Measurements from ENCODE around the gene FSCN2. TPM values are rescaled to one million over a fixed set of nuclear protein-coding genes. Genes with fewer than 3 reads are reported as not detected.

FSCN2 gene
- total RNA-seq, 1 experiment from 2014 or later: 1.6 TPM

DNA sequence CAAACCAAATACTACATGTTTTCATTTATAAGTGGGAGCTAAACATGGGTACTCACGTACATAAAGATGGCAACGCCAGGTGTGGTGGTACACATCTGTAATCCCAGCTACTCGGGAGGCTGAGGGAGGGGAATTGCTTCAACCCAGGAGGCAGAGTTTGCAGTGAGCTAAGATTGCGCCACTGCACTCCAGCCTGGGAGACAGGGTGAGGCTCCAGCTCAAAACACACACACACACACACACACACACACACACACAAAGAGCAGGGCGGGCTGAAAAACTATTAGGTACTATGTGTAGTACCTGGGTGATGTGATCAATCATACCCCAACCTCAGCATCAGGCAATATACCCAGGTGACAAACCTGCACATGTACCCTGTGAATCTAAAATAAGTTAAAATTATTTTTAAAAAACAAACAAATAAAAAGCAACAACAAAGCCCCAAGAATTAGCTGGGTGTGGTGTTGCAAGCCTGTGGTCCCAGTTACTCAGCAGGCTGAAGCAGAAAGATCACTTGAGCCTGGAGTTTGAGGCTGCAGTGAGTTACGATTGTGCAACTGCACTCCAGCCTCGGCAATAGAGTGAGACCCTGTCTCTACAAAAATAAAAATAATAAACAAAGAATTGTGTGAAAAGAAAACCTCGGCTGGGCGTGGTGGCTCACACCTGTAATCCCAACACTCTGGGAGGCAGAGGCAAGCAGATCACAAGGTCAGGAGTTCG lies 35.8 kb downstream of the FSCN2 start:
- Histone ChIP-seq H4K20me1 (ENCODE audit: control insufficient read depth, insufficient read depth, insufficient read length) (no peaks in the 10 kb centered on the region), H2AFZ (ENCODE audit: low read length) (no peak overlapping the region), H3K4ac (ENCODE audit: low read depth, low read length) (no peak overlapping the region), H3K9me3 (ENCODE audit: control insufficient read depth, low read depth, low read length) (no peaks in the 10 kb centered on the region), H2BK12ac (ENCODE audit: insufficient read length, low read depth, low read length) (no peak overlapping the region), H2BK5ac (ENCODE audit: insufficient read length, low read length) (no peak overlapping the region), H3K79me1 (ENCODE audit: insufficient read depth, low read depth, low read length, poor library complexity, severe bottlenecking) (no peaks in the 10 kb centered on the region), H3K14ac (ENCODE audit: insufficient read depth, low read length) (no peak overlapping the region), H3K56ac (ENCODE audit: insufficient read length, low read depth, low read length) (no peak overlapping the region), H3K9ac (ENCODE audit: extremely low read depth, insufficient read length, low read length) (no peak overlapping the region), H2BK15ac (ENCODE audit: low read depth, low read length) (no peak overlapping the region), H3K27ac (ENCODE audit: insufficient read length, low read depth, low read length) (no peak overlapping the region), H3T11ph (ENCODE audit: low read length) (no peak overlapping the region), H3K18ac (ENCODE audit: insufficient read length, low read depth, low read length) (no peak overlapping the region), H2BK120ac (ENCODE audit: low read depth, low read length, poor library complexity, severe bottlenecking) (no peak overlapping the region), H3K27me3 (ENCODE audit: insufficient read depth, low read length) (no peaks in the 10 kb centered on the region), H4K8ac (replicated peaks; ENCODE audit: insufficient read length, low read depth, low read length) (no peak overlapping the region), H3K4me1 (ENCODE audit: insufficient read depth, low read length) (no peaks in the 10 kb centered on the region), H3K79me2 (ENCODE audit: insufficient read depth, low read length) (no peaks in the 10 kb centered on the region), H3K4me2 (ENCODE audit: insufficient read depth, insufficient read length, low read length) (no peak overlapping the region), H2BK20ac (ENCODE audit: low read depth, low read length, poor library complexity, severe bottlenecking) (no peak overlapping the region), H4K5ac (ENCODE audit: insufficient read length, low read depth, low read length) (no peak overlapping the region), H3K23me2 (ENCODE audit: insufficient read length, low read depth, low read length, poor library complexity, severe bottlenecking) (no peaks in the 10 kb centered on the region), H4K91ac (ENCODE audit: insufficient read length, low read depth, low read length) (no peak overlapping the region), H2AK5ac (ENCODE audit: insufficient read length, low read length) (no peak overlapping the region), H3K23ac (ENCODE audit: insufficient read length, low read depth, low read length) (no peak overlapping the region)
- TF ChIP-seq, protein P1, sequence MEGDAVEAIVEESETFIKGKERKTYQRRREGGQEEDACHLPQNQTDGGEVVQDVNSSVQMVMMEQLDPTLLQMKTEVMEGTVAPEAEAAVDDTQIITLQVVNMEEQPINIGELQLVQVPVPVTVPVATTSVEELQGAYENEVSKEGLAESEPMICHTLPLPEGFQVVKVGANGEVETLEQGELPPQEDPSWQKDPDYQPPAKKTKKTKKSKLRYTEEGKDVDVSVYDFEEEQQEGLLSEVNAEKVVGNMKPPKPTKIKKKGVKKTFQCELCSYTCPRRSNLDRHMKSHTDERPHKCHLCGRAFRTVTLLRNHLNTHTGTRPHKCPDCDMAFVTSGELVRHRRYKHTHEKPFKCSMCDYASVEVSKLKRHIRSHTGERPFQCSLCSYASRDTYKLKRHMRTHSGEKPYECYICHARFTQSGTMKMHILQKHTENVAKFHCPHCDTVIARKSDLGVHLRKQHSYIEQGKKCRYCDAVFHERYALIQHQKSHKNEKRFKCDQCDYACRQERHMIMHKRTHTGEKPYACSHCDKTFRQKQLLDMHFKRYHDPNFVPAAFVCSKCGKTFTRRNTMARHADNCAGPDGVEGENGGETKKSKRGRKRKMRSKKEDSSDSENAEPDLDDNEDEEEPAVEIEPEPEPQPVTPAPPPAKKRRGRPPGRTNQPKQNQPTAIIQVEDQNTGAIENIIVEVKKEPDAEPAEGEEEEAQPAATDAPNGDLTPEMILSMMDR (conservative IDR thresholded peaks at IDR 0.05): no peak
- H3K4me3 Mint-ChIP-seq: no peak overlapping the region
- no peaks in the 10 kb centered on the region for H3K27me3 Mint-ChIP-seq (ENCODE audit: low read depth)
- WGBS (ENCODE audit: extremely low coverage, insufficient read length, low lambda C conversion rate): no CpG with 5 or more reads among the region's 10 CpGs
- DNase-seq: no peak
- H3K36me3 Mint-ChIP-seq (ENCODE audit: insufficient read depth in 1 of 3, low read depth in 3 of 3): peaks cover 31 to 87% (median 78%) of the 10 kb centered on the region in 3 experiments; a peak in 6 of 7 replicates
- H3K9me3 Mint-ChIP-seq: no peaks in the 10 kb centered on the region
- no peak overlapping the region for H3K27ac Mint-ChIP-seq
- no peaks in the 10 kb centered on the region for H3K4me1 Mint-ChIP-seq
